ENCODE data around the gene SRGN.

The SRGN gene

DNA sequence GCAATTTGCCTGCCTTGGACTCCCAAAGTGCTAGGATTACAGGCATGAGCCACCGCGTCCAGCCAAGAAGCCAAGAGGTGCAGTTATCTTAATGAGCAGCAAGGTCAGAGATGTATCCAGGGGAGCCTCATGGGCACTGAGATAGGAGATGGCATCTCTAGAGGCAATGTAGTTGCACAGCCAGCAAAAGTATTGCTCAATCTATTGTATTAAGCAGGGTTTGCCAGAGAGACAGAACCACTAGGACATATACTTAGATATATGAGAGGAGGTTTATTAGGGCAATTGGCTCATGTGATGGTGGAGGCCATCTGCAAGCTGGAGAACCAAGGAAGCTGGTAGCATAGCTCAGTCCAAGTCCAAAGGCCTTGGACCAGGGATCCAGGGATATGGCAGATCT, 19.8 kb downstream of the SRGN start:
- no peaks in the 10 kb centered on the region; the same call in 1 of the 2 replicates for H3K36me3 ChIP-seq (replicated peaks; ENCODE audit: insufficient read depth, low read length)
- H3K4me3 ChIP-seq (ENCODE audit: low read length), result no peak overlapping the region
- no peaks in the 10 kb centered on the region; the same call in 1 of the 2 replicates for H3F3A ChIP-seq (ENCODE audit: insufficient read depth, low read length)
- H4K20me1 ChIP-seq (ENCODE audit: insufficient read depth, low read length), result peaks cover 1% of the 10 kb centered on the region; the same call in 1 of the 2 replicates
- TF ChIP-seq EZH2phosphoT487 (IDR thresholded peaks at IDR 0.05; ENCODE audit: low read length) (no peak), EZH2 (optimal IDR thresholded peaks at IDR 0.05; ENCODE audit: low read depth, low read length) (no peak)
- TF ChIP-seq, protein P1, sequence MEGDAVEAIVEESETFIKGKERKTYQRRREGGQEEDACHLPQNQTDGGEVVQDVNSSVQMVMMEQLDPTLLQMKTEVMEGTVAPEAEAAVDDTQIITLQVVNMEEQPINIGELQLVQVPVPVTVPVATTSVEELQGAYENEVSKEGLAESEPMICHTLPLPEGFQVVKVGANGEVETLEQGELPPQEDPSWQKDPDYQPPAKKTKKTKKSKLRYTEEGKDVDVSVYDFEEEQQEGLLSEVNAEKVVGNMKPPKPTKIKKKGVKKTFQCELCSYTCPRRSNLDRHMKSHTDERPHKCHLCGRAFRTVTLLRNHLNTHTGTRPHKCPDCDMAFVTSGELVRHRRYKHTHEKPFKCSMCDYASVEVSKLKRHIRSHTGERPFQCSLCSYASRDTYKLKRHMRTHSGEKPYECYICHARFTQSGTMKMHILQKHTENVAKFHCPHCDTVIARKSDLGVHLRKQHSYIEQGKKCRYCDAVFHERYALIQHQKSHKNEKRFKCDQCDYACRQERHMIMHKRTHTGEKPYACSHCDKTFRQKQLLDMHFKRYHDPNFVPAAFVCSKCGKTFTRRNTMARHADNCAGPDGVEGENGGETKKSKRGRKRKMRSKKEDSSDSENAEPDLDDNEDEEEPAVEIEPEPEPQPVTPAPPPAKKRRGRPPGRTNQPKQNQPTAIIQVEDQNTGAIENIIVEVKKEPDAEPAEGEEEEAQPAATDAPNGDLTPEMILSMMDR (IDR thresholded peaks at IDR 0.05; ENCODE audit: low read length), result no peak
- no peak overlapping the region for H3K27ac ChIP-seq (ENCODE audit: low read length)
- H3K79me2 ChIP-seq (ENCODE audit: low read length), result peaks cover 3% of the 10 kb centered on the region
- no peaks in the 10 kb centered on the region for H3K4me1 ChIP-seq (ENCODE audit: low read length)
- no peak for DNase-seq
- H3K9ac ChIP-seq (ENCODE audit: low read length), result no peak overlapping the region
- no peaks in the 10 kb centered on the region for H3K9me2 ChIP-seq (replicated peaks; ENCODE audit: insufficient read depth, low read length)
- no peaks in the 10 kb centered on the region for H3K9me3 ChIP-seq (replicated peaks; ENCODE audit: insufficient read depth, low read length)
- H3K4me2 ChIP-seq (ENCODE audit: low read depth, low read length), result no peak overlapping the region
- H2AFZ ChIP-seq (ENCODE audit: low read length), result no peak overlapping the region
- H3K27me3 ChIP-seq (replicated peaks; ENCODE audit: insufficient read depth, low read length), result no peaks in the 10 kb centered on the region

DNA sequence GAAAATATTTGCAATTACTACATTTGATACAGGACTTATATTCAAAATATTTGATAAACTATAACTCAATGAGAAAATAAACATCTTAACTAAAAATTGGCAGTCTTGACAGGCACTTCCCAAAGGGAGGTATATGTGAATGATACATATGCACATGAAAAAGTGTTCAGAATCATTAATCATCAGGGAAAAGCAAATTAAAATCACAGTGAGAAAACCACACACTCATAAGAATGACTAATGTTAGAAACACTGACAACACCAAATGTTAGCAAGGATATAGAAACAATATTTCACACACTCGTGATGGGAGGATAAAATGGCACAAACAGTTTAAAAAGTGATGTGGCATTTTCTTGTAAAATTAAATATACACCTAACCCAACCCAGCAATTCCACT, 32.0 kb downstream of the SRGN start:
- H3K4me1 ChIP-seq (ENCODE audit: low read length), result 0 out of 2 replicates have a peak, but pooled peaks cover 4% of the 10 kb centered on the region
- H3K27ac ChIP-seq (ENCODE audit: low read length), result no peak overlapping the region
- no peak for TF ChIP-seq EZH2 (optimal IDR thresholded peaks at IDR 0.05; ENCODE audit: low read depth, low read length)
- no peak for TF ChIP-seq EZH2phosphoT487 (IDR thresholded peaks at IDR 0.05; ENCODE audit: low read length)
- TF ChIP-seq, protein P1 (IDR thresholded peaks at IDR 0.05; ENCODE audit: low read length), result no peak
- H3K79me2 ChIP-seq (ENCODE audit: low read length), result peaks cover 7% of the 10 kb centered on the region
- no peaks in the 10 kb centered on the region for H3K36me3 ChIP-seq (replicated peaks; ENCODE audit: insufficient read depth, low read length)
- no peaks in the 10 kb centered on the region for H3K9me2 ChIP-seq (replicated peaks; ENCODE audit: insufficient read depth, low read length)
- H3K27me3 ChIP-seq (replicated peaks; ENCODE audit: insufficient read depth, low read length), result no peaks in the 10 kb centered on the region
- DNase-seq, result no peak
- H3K9me3 ChIP-seq (replicated peaks; ENCODE audit: insufficient read depth, low read length), result no peaks in the 10 kb centered on the region
- H3K4me3 ChIP-seq (ENCODE audit: low read length), result no peak overlapping the region
- H3F3A ChIP-seq (ENCODE audit: insufficient read depth, low read length), result peaks cover 10% of the 10 kb centered on the region
- no peak overlapping the region for H3K9ac ChIP-seq (ENCODE audit: low read length)
- H3K4me2 ChIP-seq (ENCODE audit: low read depth, low read length), result no peak overlapping the region
- no peaks in the 10 kb centered on the region for H4K20me1 ChIP-seq (ENCODE audit: insufficient read depth, low read length)
- H2AFZ ChIP-seq (ENCODE audit: low read length), result no peak overlapping the region

DNA sequence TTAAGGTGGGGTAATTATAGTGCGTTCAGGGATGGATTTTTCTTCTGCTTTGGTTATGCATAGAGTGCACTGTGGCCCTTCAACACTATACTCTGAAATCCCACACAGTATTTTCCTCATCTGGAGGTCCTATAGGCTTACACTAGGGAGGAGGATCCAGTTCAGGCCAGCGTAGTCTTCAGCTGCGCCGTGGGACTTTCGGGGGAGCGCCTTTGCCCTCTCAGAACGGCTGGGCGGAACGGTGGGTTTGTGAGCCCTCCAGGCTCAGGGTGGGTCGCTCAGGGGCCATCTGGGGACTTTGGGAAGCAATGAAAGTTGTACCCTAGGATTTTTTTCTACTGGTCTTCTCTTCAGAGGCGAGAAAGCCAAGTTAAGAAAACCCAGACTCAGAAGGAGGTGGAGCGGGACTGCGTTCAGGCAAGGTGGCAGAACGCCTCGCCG, 35.4 kb downstream of the SRGN start:
- H3K9me3 ChIP-seq (replicated peaks; ENCODE audit: insufficient read depth, low read length), result no peaks in the 10 kb centered on the region
- TF ChIP-seq EZH2phosphoT487 (IDR thresholded peaks at IDR 0.05; ENCODE audit: low read length), result no peak
- no peak for TF ChIP-seq EZH2 (optimal IDR thresholded peaks at IDR 0.05; ENCODE audit: low read depth, low read length)
- TF ChIP-seq, protein P1 (IDR thresholded peaks at IDR 0.05; ENCODE audit: low read length), result no peak; the same call in none of the 2 replicates
- H3K4me1 ChIP-seq (ENCODE audit: low read length), result peaks cover 9% of the 10 kb centered on the region
- peak overlapping the region; percentile 77 for H3K27ac ChIP-seq (ENCODE audit: low read length)
- H3K4me2 ChIP-seq (ENCODE audit: low read depth, low read length), result peak overlapping the region; percentile 76
- peaks cover 14% of the 10 kb centered on the region for H3F3A ChIP-seq (ENCODE audit: insufficient read depth, low read length)
- H3K36me3 ChIP-seq (replicated peaks; ENCODE audit: insufficient read depth, low read length), result no peaks in the 10 kb centered on the region
- H3K9me2 ChIP-seq (replicated peaks; ENCODE audit: insufficient read depth, low read length), result no peaks in the 10 kb centered on the region
- peak overlapping the region; percentile 69 for H3K9ac ChIP-seq (ENCODE audit: low read length)
- DNase-seq, result no peak
- H3K27me3 ChIP-seq (replicated peaks; ENCODE audit: insufficient read depth, low read length), result no peaks in the 10 kb centered on the region
- peaks cover 41% of the 10 kb centered on the region for H3K79me2 ChIP-seq (ENCODE audit: low read length)
- H4K20me1 ChIP-seq (ENCODE audit: insufficient read depth, low read length), result no peaks in the 10 kb centered on the region
- H2AFZ ChIP-seq (ENCODE audit: low read length), result peak overlapping the region; percentile 92
- H3K4me3 ChIP-seq (ENCODE audit: low read length), result peak overlapping the region; percentile 68
